ENCODE results near the gene PPP4R1. TPM values are rescaled to one million over a fixed set of nuclear protein-coding genes. Genes with fewer than 3 reads are reported as not detected.

PPP4R1 gene
- polyA plus RNA-seq, 1 of the 3 experiments (the other 2 are of a cell fraction), result 53.4 TPM

DNA sequence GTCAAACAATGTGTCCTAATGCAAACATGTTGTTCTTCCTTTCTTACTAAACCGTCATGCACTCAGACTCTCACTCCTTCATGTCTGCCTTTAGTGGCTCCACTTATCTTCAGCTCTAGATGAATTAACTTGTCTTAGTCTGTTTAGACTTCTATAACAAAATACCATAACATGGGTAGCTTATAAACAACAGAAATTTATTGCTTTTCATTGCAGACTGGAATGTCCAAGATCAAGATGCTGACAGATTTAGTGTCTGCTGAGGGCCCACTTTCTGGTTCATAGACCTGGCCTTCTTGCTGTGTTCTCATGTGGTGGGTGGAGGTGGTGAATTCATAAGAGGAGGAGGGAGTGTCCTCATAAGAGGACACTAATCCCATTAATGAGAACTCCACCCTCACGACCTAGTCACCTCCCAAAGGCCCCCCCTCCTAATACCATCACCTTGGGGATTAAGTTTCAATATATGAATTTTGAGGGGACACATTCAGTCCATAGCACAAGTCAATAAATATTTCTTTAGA, 106.7 kb downstream of the PPP4R1 start (continued):
- TF ChIP-seq, protein P1, sequence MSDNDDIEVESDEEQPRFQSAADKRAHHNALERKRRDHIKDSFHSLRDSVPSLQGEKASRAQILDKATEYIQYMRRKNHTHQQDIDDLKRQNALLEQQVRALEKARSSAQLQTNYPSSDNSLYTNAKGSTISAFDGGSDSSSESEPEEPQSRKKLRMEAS (IDR thresholded peaks at IDR 0.05; ENCODE audit: low read depth), result no peak

DNA sequence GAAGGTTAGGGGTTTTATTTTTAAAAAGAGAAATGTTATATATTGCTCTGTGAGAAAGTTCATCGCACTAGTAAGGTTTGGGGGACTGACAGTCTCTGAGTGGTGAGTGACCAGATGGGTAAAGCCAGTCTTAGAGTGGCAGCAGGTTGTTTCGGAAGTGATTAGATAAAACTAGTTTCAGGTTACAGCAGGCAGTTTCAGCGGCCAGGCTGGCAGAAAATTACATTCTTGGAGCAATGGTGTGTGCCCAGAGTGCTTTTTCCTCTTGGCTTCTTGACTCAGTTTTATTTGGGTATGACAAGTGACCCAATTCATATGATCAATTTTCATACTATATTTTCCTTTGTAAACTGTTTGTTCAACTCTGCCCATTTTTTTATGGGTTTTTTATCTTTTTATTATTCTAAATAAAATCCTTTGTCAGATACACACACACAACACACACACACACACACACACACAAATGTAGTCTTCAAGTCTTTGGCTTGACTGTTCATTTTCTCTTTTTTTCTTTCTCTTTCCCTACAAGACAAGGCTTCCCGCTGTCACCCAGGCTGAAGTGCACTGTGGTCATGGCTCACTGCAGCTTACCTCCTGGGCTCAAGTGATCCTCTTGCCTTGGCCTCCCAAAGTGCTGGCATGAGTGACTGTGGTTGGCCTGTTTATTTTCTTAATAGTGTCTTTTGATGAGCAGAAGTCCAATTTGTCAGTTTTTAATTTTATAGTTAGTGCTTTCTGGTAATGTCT, 108.1 kb downstream of the PPP4R1 start:
- DNase-seq, result no peak

More for the DNA sequence above, 108.1 kb downstream of the PPP4R1 start:
- peaks cover 6% of the 10 kb centered on the region for H3F3A ChIP-seq (replicated peaks; ENCODE audit: insufficient read depth)
- H3K4me1 ChIP-seq (ENCODE audit: control insufficient read depth in 1 of 2, insufficient read depth in 2 of 2, low read depth in 1 of 2, low read length in 1 of 2), result no peaks in the 10 kb centered on the region; a peak in 1 of 4 replicates
- H3K79me2 ChIP-seq (ENCODE audit: insufficient read depth), result peaks cover 92% of the 10 kb centered on the region
- peaks cover 0 to 18% of the 10 kb centered on the region in 2 experiments for H3K36me3 ChIP-seq (replicated peaks in 1 of 2; ENCODE audit: control insufficient read depth in 1 of 2, insufficient read depth in 2 of 2, low read length in 1 of 2)
- H3K27ac ChIP-seq (ENCODE audit: low read depth in 2 of 2, low read length in 1 of 2), result no peak overlapping the region
- peaks cover 7% of the 10 kb centered on the region; the same call in 1 of the 2 replicates for H4K20me1 ChIP-seq (ENCODE audit: insufficient read depth)
- no peaks in the 10 kb centered on the region for H3K9me3 ChIP-seq
- 82% methylated on average over 3 of the region's 4 CpGs for WGBS (ENCODE audit: low lambda C conversion rate)
- POLR2A ChIA-PET, result no interaction called here
- no peak overlapping the region for H3K9ac ChIP-seq
- H3K9me2 ChIP-seq, result no peaks in the 10 kb centered on the region
- no peak overlapping the region for H3K4me2 ChIP-seq
- CTCF ChIA-PET, result interaction anchor here (0.8 to 1.0 kb wide), 2 partner anchors 11 to 14 kb away, joined by 3 to 6 read pairs; no protein-coding TSS in a partner anchor
- H3K4me3 ChIP-seq (ENCODE audit: low read depth in 2 of 2, low read length in 1 of 2), result no peak overlapping the region
- no peaks in the 10 kb centered on the region for H3K27me3 ChIP-seq (ENCODE audit: insufficient read depth)
- TF ChIP-seq FOSL2 (IDR thresholded peaks at IDR 0.05; ENCODE audit: borderline replicate concordance, low read depth), result no peak
- TF ChIP-seq TAF1 (IDR thresholded peaks at IDR 0.05; ENCODE audit: borderline replicate concordance, low read depth, low read length), result no peak
- TF ChIP-seq RAD21 (IDR thresholded peaks at IDR 0.05; ENCODE audit: low read length), result no peak
- no peak for TF ChIP-seq NRF1 (IDR thresholded peaks at IDR 0.05; ENCODE audit: low read depth, low read length)
- no peak for TF ChIP-seq TCF12 (IDR thresholded peaks at IDR 0.05)
- TF ChIP-seq, protein P1 (IDR thresholded peaks at IDR 0.05; ENCODE audit: low read depth), result no peak
- TF ChIP-seq RFX5 (IDR thresholded peaks at IDR 0.05; ENCODE audit: low read length), result no peak
- TF ChIP-seq EZH2phosphoT487 (IDR thresholded peaks at IDR 0.05; ENCODE audit: borderline replicate concordance, low read depth), result no peak
- TF ChIP-seq RCOR1 (IDR thresholded peaks at IDR 0.05; ENCODE audit: low read length), result no peak
- TF ChIP-seq, protein P2, sequence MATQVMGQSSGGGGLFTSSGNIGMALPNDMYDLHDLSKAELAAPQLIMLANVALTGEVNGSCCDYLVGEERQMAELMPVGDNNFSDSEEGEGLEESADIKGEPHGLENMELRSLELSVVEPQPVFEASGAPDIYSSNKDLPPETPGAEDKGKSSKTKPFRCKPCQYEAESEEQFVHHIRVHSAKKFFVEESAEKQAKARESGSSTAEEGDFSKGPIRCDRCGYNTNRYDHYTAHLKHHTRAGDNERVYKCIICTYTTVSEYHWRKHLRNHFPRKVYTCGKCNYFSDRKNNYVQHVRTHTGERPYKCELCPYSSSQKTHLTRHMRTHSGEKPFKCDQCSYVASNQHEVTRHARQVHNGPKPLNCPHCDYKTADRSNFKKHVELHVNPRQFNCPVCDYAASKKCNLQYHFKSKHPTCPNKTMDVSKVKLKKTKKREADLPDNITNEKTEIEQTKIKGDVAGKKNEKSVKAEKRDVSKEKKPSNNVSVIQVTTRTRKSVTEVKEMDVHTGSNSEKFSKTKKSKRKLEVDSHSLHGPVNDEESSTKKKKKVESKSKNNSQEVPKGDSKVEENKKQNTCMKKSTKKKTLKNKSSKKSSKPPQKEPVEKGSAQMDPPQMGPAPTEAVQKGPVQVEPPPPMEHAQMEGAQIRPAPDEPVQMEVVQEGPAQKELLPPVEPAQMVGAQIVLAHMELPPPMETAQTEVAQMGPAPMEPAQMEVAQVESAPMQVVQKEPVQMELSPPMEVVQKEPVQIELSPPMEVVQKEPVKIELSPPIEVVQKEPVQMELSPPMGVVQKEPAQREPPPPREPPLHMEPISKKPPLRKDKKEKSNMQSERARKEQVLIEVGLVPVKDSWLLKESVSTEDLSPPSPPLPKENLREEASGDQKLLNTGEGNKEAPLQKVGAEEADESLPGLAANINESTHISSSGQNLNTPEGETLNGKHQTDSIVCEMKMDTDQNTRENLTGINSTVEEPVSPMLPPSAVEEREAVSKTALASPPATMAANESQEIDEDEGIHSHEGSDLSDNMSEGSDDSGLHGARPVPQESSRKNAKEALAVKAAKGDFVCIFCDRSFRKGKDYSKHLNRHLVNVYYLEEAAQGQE (IDR thresholded peaks at IDR 0.05; ENCODE audit: low read depth, low read length), result no peak
- no peak for TF ChIP-seq GABPA (IDR thresholded peaks at IDR 0.05; ENCODE audit: low read depth)
- H2AFZ ChIP-seq (ENCODE audit: low read depth), result no peak overlapping the region

Small RNA genes within 50 kb of the gene (small RNA-seq; reads per million reads assigned to genes)
- 0 to 0.23 (median 0) reads per million in 7 experiments for gene RNU2-27P
- 0 reads per million in 7 experiments for gene RNU6-903P

Other genes with a start within 250 kb of the PPP4R1 start
- 43.8 and 43.9 TPM in 2 replicates for gene RALBP1, start 139.0 kb downstream of the PPP4R1 start, polyA plus RNA-seq (2012; rRNA removed)
- gene RAB31, start 93.7 kb upstream of the PPP4R1 start, polyA plus RNA-seq (2012; rRNA removed), result 22.4 and 23.0 TPM in 2 replicates